Right lung (tissue), 5 donors: Measurements from ENCODE around the gene PXDC1. TPM values are rescaled to one million over a fixed set of nuclear protein-coding genes. Genes with fewer than 3 reads are reported as not detected.

Experiments
- polyA plus RNA-seq, 5 donors: library from polyadenylated mRNA; unstranded; fragments of 120-200 nt; gene quantifications; one replicate each; pipeline versions ENCODE4 v1.2.1 to v1.2.3, GENCODE V29; 2013; ENCODE audit warnings: inconsistent platforms in 1 of 5, low replicate concordance in 1 of 5; ENCODE audit not compliant: insufficient read length in 5 of 5, insufficient read depth in 1 of 5

The PXDC1 gene
- polyA plus RNA-seq, 5 donors = 9.9 to 18.1 (median 14.3) TPM

Other genes with a start within 250 kb of the PXDC1 start
- 10 to 100 TPM in 2 of 5 donors, 1 to 10 TPM in 3; 7.9 to 24.9 (median 9.7) TPM for gene FAM50B, start 97.7 kb upstream of the PXDC1 start, polyA plus RNA-seq